A549 treated with AZD9567 at 1 μM for 4 hours (cell line): Measurements from ENCODE around the gene MTREX. TPM values are rescaled to one million over a fixed set of nuclear protein-coding genes. Genes with fewer than 3 reads are reported as not detected.

ENCODE experiments used
- total RNA-seq: library from RNA; stranded (reverse); fragments of 200-300 nt; extraction: Qiagen RNA extraction; gene quantifications from 5 replicates; pipeline ENCODE4 v1.2.3, GENCODE V29; 2022; ENCODE audit not compliant: insufficient read depth

MTREX gene
- total RNA-seq, result 27.6 to 54.0 TPM (median 32.0 TPM) in 5 replicates

DNA sequence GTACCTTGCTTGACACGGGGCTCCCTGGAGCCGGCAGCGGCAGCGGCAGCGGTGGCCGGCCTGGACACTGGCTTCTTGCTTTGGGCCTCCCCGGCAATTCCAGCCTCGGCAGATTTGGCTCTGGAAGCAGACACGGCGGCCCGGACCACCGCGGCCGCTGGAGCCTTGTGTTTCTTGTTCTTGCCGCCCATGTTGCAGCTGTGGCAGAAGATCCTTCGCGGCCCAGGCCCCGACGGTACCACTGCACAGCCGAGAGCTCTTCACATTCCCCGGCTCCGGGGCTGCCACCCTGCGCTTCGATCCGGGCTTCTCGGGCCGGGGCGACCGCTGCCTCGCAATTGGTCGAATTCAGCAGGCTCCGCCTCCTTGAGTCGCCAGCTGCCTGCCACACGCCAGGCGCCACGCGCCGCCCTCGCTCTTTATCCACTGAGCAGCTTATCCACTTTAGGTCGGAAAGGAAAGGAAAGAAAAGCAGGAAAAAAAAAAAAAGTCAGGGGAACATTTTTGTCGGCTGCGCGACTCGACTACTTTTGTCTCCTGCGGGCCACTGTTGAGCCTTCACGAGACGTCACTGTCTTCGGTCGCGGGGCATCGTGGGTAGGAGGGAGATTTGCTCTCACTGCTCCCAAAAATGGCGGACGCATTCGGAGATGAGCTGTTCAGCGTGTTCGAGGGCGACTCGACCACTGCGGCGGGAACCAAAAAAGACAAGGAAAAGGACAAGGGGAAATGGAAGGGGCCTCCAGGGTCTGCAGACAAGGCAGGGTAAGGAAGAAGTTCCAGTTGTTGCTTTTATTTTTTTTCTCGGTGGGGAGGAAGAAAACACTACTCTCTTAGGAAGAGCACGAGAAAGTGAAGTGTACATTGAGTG, at the start of gene MTREX, which contains the start of gene DHX29:
TSS of gene MTREX (plus strand) at position 607 of the 871 bp plus-strand sequence. CDS start at position 632, 25 bp downstream.
TSS of gene DHX29 (minus strand) at position 312 of the 871 bp plus-strand sequence. CDS start at position 191, 121 bp downstream.

Other genes starting within 250 kb of the MTREX start
- not detected in 5 replicates for gene GZMA, start 205.3 kb upstream of the MTREX start, total RNA-seq
- gene GPX8, start 147.8 kb upstream of the MTREX start, total RNA-seq, result 29.3 to 43.8 TPM (median 32.1 TPM) in 5 replicates
- 0.05 to 0.07 TPM (median 0.06 TPM) in 4 of 5 replicates, not detected in the other for gene CDC20B, start 134.8 kb upstream of the MTREX start, total RNA-seq
- gene MCIDAS, start 80.7 kb upstream of the MTREX start, total RNA-seq, result 0.96 to 2.4 TPM (median 2.0 TPM) in 5 replicates
- 2.8 to 8.6 TPM (median 7.6 TPM) in 5 replicates for gene CCNO, start 74.4 kb upstream of the MTREX start, total RNA-seq
- 21.3 to 33.9 TPM (median 24.5 TPM) in 5 replicates for gene DHX29, start 295 bp upstream of the MTREX start, total RNA-seq
- gene PLPP1, start 227.0 kb downstream of the MTREX start, total RNA-seq, result 21.6 to 36.9 TPM (median 35.3 TPM) in 5 replicates